A673 (cell line): ENCODE measurements around the gene GLI3.

Source experiments
- CTCF ChIP-seq: fragments of 300-800, 200-600 bp; sonication (generic); conservative IDR thresholded peaks from 2 replicates; pipeline ENCODE4 v1.5.1; 2017; ENCODE audit warnings: low read depth, mild to moderate bottlenecking, antibody characterized with exemption, low read length, moderate library complexity, mixed read lengths
- EZH2 ChIP-seq: fragments of 200-600 bp; sonication (generic); IDR thresholded peaks from 2 replicates; pipeline ENCODE4 v1.6.1; 2017; ENCODE audit warnings: borderline replicate concordance, low read depth, mild to moderate bottlenecking, mixed read lengths, antibody characterized with exemption, low read length; ENCODE audit not compliant: poor library complexity, severe bottlenecking

DNA sequence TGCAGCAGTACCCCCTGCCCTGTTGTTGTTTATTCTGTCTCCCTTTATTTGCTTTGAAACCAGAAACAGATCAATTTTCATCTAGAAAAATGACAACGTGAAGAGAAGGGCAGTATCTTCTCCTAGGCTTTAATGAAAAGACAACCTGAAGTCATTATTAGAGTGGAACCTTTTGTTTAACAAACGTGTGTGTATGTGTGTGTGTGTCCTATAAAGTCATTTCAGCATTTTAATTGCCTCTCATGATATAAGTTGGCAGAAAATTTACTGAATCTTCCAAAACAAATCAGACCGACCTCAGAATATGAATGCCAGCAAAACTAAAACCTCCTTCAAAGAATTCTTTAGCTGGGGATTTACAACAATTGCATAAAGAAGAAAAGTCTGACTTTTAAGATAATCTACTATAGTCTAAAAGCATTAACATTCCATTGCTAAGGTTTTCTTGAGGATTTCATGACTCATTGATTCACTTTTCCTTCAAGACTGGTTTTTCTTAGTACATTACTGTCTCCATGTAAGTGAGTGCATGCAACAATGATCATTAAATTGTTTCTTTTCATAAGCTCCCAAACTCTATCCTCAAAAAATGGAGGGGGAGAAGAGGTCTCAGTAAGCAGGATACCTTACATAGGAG, 3.2 kb downstream of the GLI3 start:
- TF ChIP-seq CTCF, result no peak
- no peak for TF ChIP-seq EZH2
